Activated CD4-positive, alpha-beta T cell treated with anti-CD3 and anti-CD28 coated beads, Interleukin-2, amount 50 U/mL, for 4 hours (primary cell): ENCODE measurements around the gene ITPA.

ENCODE experiments used
- DNase-seq, 2 experiments: peaks; one replicate each; pipeline ENCODE4 v3.0.0-alpha.2; 2020

The ITPA gene

GRCh38 chr20:3248167-3248992, 39.1 kb downstream of the ITPA start:
- DNase-seq: no peak

DNA sequence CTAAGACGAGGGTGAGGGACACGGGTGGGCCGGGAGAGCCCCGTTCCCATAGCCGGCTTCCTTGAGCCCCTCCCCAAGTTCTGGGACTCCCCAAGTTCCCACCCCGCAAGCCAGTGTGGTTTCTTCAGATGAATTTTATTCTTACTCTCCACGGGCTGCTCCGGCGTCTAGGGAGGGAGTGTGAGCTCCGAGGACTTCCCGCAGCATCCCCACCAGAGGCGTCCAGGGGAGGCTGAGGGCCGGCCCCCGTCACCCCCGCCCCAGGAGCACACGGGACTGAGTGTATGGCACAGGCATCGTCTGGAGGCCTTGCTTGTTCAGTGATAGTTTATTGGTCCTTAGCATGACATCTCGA, 39.7 kb downstream of the ITPA start:
- no peak for DNase-seq

- no peak for DNase-seq
Observed at GRCh38 chr20:3250091-3250504, 40.8 kb downstream of the ITPA start.

- no peak for DNase-seq
Observed at GRCh38 chr20:3251806-3252205, 42.5 kb downstream of the ITPA start.

GRCh38 chr20:3255728-3256127, 46.4 kb downstream of the ITPA start:
- DNase-seq: no peak

- DNase-seq: no peak
Observed at GRCh38 chr20:3258429-3258828, 49.1 kb downstream of the ITPA start.

DNA sequence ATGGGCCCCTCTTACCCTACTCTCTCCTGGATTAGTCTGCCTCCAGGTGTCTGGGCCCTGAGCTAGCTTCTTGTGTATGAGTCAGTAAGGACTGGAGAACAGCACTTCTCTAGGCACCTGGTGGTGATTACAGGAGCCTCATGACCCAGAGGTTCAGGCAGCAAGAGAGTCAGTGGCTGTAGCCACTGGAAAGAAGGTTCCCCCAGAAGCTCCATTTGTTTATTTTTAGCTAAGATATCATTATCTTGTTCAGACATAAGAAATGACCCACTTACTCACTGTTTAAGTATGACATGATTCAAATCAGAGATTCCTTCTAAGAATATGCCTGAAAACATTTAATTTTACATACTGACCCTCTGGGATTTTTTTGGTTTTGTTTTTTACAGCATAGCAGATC, 53.3 kb downstream of the ITPA start:
- DNase-seq: no peak

DNA sequence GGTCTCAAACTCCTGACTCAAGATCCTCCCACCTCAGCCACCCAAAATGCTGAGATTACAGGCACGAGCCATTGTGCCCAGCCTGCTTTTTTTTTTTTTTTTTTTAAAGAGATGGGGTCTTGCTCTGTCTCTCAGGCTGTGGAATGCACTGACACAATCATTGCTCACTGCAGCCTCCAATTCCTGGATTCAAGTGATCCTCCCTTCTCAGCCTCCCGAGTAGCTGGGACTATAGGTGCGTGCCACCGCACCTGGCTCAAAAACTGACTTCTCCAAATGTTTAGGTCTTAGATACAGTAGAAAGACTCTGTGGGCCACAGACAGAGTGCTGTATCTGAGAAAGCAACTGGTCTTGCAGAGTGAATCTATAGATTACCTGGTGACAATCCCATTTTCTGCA, 60.8 kb downstream of the ITPA start:
- DNase-seq: no peak

GRCh38 chr20:3273371-3273770, 64.1 kb downstream of the ITPA start:
- no peak for DNase-seq
